C4-2B (cell line): ENCODE results near the gene TAC3.

Experiments used
- ZFX ChIP-seq: fragments of 450-650 bp; IDR thresholded peaks from 2 replicates; pipeline ENCODE4 v1.6.1; 2017
- TF ChIP-seq, protein P1 (sequence below): fragments of 450-650 bp; conservative IDR thresholded peaks from 2 replicates; pipeline ENCODE4 v1.5.1; 2017; ENCODE audit warnings: mild to moderate bottlenecking

DNA sequence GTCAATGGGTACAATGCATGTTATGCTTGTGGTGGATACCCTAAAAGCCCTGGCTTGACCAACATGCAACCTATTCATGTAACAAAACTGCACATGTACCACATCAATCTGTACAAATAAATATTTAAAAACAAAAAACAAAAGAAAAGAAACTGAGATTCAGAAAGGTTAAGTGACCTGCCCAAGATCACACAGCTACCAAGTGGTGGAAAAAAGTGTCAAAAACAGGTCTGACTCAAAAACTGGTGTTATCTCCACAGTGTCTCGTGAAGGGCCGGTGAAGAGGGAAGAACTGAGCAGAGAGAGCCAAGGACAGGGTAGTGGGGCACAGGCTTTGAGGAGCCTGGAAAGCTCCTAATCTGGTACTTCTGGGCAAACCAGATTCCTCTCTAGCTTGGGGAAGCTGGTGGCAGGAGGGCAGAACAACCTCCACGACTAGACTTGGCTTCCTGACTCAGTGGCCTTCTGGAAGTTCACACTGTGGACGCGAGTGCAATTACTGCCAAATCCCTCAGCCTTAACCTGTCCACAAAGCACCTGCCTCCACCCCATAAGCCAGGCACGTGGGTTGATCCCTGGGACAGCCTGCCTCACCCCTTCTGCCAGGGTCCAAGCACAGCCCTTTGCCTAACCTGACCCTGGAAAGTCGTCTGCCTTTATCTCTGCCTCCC, 25.5 kb downstream of the TAC3 start:
- TF ChIP-seq, protein P1, sequence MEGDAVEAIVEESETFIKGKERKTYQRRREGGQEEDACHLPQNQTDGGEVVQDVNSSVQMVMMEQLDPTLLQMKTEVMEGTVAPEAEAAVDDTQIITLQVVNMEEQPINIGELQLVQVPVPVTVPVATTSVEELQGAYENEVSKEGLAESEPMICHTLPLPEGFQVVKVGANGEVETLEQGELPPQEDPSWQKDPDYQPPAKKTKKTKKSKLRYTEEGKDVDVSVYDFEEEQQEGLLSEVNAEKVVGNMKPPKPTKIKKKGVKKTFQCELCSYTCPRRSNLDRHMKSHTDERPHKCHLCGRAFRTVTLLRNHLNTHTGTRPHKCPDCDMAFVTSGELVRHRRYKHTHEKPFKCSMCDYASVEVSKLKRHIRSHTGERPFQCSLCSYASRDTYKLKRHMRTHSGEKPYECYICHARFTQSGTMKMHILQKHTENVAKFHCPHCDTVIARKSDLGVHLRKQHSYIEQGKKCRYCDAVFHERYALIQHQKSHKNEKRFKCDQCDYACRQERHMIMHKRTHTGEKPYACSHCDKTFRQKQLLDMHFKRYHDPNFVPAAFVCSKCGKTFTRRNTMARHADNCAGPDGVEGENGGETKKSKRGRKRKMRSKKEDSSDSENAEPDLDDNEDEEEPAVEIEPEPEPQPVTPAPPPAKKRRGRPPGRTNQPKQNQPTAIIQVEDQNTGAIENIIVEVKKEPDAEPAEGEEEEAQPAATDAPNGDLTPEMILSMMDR = no peak
- no peak for TF ChIP-seq ZFX
